Measurements from ENCODE around the gene SHLD3.
"Not testable (repeated sequence)": the region's sequence is repeated elsewhere in the genome, so short reads cannot be mapped to it uniquely, and the experiment has no call there.

The SHLD3 gene

DNA sequence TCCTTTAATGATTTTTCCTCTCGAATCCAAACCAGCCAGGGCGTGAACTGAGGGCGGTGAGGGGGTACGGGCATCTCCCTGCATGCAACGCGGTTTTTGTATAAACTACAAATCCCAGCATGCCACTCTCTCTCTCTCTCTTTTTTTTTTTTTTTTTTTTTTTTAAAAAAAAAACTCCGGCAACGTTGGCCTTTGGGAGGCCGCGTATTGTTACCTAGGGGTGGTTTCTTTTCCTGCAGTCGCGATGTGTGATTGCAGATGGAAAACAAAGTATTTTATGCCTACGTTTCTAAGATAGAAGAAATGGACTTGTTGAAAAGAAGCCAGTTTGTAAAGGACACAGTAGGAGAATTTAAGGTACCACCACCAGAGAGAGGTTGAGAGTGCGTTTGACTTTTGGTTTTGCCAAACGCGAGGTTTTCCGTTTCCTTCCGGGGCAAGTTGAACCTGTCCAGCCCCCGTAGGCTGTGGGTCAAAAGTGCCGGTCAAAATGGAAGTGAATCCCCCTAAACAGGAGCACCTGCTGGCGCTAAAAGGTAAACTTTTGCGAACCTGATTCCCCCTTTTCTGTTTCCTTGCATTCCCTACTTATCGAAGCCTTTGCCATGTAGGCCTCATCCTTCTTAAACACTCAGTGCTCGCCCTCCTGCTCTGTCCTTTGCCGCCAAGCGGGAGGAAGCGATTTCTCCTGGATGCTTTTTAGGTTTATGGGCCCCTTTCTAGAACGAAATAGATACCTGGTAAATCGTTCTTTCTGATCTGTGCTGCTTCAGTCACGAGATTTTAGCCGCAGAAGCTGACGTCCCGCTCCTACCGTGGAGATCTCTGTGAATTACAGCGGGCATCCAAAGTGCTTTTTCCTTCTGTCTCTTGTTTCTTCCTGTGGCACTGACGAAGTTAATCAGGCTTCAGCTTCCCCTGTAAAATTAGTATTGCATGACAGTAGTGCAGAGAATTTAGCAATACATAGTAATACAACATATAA, at the start of gene SHLD3, which contains the start of gene TRAPPC13:
Gene SHLD3, plus strand, starts transcription at position 457 of the 985 bp plus-strand sequence. CDS start 4,561 bp downstream, outside the sequence.
Gene TRAPPC13, plus strand, starts transcription at position 457 of the 985 bp plus-strand sequence. Its CDS starts 34 bp downstream, at position 491.
- Histone ChIP-seq H3K9me3 (ENCODE audit: insufficient read depth, low read length) (no peaks in the 10 kb centered on the region), H3K4me3 (ENCODE audit: insufficient read depth, low read length, poor library complexity, severe bottlenecking) (peak within 1 kb of the TSS; percentile 98), H3K4me2 (ENCODE audit: low read depth, low read length, poor library complexity, severe bottlenecking) (peak within 1 kb of the TSS; percentile 93), H3K9ac (ENCODE audit: low read length) (peak within 1 kb of the TSS; percentile 88), H2AFZ (ENCODE audit: low read depth, low read length, severe bottlenecking) (peak within 1 kb of the TSS; percentile 81), H3K36me3 (ENCODE audit: low read length) (peaks cover 4% of the 10 kb centered on the region; the same call in 1 of the 2 replicates), H3K27ac (ENCODE audit: low read depth, low read length) (peak within 1 kb of the TSS; percentile 80), H4K20me1 (ENCODE audit: low read depth, low read length) (no peaks in the 10 kb centered on the region; the same call in 1 of the 2 replicates), H3K79me2 (ENCODE audit: insufficient read depth, low read length) (peaks cover 75% of the 10 kb centered on the region), H3K9me2 (replicated peaks; ENCODE audit: insufficient read depth, low read length) (no peaks in the 10 kb centered on the region), H3F3A (ENCODE audit: insufficient read depth) (no peaks in the 10 kb centered on the region), H3K27me3 (ENCODE audit: low read length) (no peaks in the 10 kb centered on the region)
- TF ChIP-seq CTCF (IDR thresholded peaks at IDR 0.05; ENCODE audit: insufficient read depth, low read length, poor library complexity, severe bottlenecking) (no peak), EZH2phosphoT487 (conservative IDR thresholded peaks at IDR 0.05; ENCODE audit: low read length) (no peak)

DNA sequence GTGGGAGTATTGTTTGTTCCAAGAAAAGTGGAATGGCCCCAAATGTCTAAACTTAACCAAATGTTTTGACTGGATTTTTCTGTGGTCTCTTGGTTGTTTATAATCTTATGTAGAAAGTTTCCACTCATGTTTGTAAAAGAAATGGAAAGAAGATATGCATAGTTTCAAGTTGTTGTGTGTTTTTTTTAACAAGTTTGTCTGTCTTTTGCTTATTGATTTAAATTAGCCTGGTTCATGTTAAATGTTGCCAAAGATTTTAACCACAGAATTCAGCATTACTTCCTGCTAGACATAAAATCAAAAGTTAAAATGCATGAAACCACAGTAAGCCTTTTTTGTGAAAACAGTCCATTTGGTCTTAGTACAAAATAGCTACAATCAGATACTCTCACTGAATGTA, 47.7 kb upstream of the SHLD3 start:
- Histone ChIP-seq H3K36me3 (ENCODE audit: low read length) (peaks cover 14% of the 10 kb centered on the region; the same call in 1 of the 2 replicates), H3F3A (ENCODE audit: insufficient read depth) (no peaks in the 10 kb centered on the region), H3K4me2 (ENCODE audit: low read depth, low read length, poor library complexity, severe bottlenecking) (no peak overlapping the region), H2AFZ (ENCODE audit: low read depth, low read length, severe bottlenecking) (no peak overlapping the region), H3K9me3 (ENCODE audit: insufficient read depth, low read length) (no peaks in the 10 kb centered on the region), H3K9me2 (replicated peaks; ENCODE audit: insufficient read depth, low read length) (no peaks in the 10 kb centered on the region), H3K79me2 (ENCODE audit: insufficient read depth, low read length) (peaks cover 6% of the 10 kb centered on the region; the same call in 1 of the 2 replicates), H3K9ac (ENCODE audit: low read length) (no peak overlapping the region), H3K4me3 (ENCODE audit: insufficient read depth, low read length, poor library complexity, severe bottlenecking) (no peak overlapping the region), H4K20me1 (ENCODE audit: low read depth, low read length) (no peaks in the 10 kb centered on the region), H3K27ac (ENCODE audit: low read depth, low read length) (no peak overlapping the region), H3K27me3 (ENCODE audit: low read length) (no peaks in the 10 kb centered on the region)
- no peak for TF ChIP-seq EZH2phosphoT487 (conservative IDR thresholded peaks at IDR 0.05; ENCODE audit: low read length)
- TF ChIP-seq CTCF (IDR thresholded peaks at IDR 0.05; ENCODE audit: insufficient read depth, low read length, poor library complexity, severe bottlenecking), result no peak

DNA sequence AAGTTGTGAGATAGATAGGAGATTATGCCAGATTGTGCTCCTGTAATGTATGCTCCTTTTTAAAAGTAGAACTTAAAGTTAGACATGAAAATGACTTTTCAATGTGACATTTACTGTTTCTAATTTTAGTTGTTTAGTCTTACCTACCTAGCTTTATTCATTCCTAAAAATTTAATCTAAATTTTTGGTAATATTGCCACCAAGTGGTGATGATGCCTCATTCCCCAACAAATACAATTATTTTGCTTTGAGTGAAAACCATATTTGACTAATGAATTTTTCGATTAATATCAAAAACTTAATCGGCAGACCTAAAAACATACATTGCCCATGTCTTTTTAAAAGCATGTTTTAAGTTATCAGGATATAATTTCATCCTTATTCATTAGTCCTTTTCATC, 36.1 kb upstream of the SHLD3 start:
- H3F3A ChIP-seq (ENCODE audit: insufficient read depth), result peaks cover 4% of the 10 kb centered on the region; the same call in 1 of the 2 replicates
- no peaks in the 10 kb centered on the region for H3K9me2 ChIP-seq (replicated peaks; ENCODE audit: insufficient read depth, low read length)
- no peaks in the 10 kb centered on the region for H3K9me3 ChIP-seq (ENCODE audit: insufficient read depth, low read length)
- no peak overlapping the region for H3K27ac ChIP-seq (ENCODE audit: low read depth, low read length)
- peaks cover 66% of the 10 kb centered on the region for H3K36me3 ChIP-seq (ENCODE audit: low read length)
- TF ChIP-seq EZH2phosphoT487 (conservative IDR thresholded peaks at IDR 0.05; ENCODE audit: low read length) (no peak), CTCF (IDR thresholded peaks at IDR 0.05; ENCODE audit: insufficient read depth, low read length, poor library complexity, severe bottlenecking) (no peak)
- no peak overlapping the region for H3K9ac ChIP-seq (ENCODE audit: low read length)
- no peak overlapping the region for H3K4me3 ChIP-seq (ENCODE audit: insufficient read depth, low read length, poor library complexity, severe bottlenecking)
- no peaks in the 10 kb centered on the region; the same call in 1 of the 2 replicates for H4K20me1 ChIP-seq (ENCODE audit: low read depth, low read length)
- H3K27me3 ChIP-seq (ENCODE audit: low read length), result no peaks in the 10 kb centered on the region
- H3K79me2 ChIP-seq (ENCODE audit: insufficient read depth, low read length), result no peaks in the 10 kb centered on the region
- no peak overlapping the region for H3K4me2 ChIP-seq (ENCODE audit: low read depth, low read length, poor library complexity, severe bottlenecking)
- no peak overlapping the region for H2AFZ ChIP-seq (ENCODE audit: low read depth, low read length, severe bottlenecking)

- not testable (repeated sequence) for H3K27me3 ChIP-seq (ENCODE audit: low read length); H3K9ac ChIP-seq (ENCODE audit: low read length); H3K4me3 ChIP-seq (ENCODE audit: insufficient read depth, low read length, poor library complexity, severe bottlenecking); H3K27ac ChIP-seq (ENCODE audit: low read depth, low read length); H3K9me3 ChIP-seq (ENCODE audit: insufficient read depth, low read length); H3K9me2 ChIP-seq (replicated peaks; ENCODE audit: insufficient read depth, low read length); H3K79me2 ChIP-seq (ENCODE audit: insufficient read depth, low read length); H3F3A ChIP-seq (ENCODE audit: insufficient read depth); H4K20me1 ChIP-seq (ENCODE audit: low read depth, low read length); H3K4me2 ChIP-seq (ENCODE audit: low read depth, low read length, poor library complexity, severe bottlenecking); H2AFZ ChIP-seq (ENCODE audit: low read depth, low read length, severe bottlenecking)
- H3K36me3 ChIP-seq (ENCODE audit: low read length), result peaks cover 43% of the 10 kb centered on the region
Measured at GRCh38 chr5:65601761-65602160, 23.1 kb upstream of the SHLD3 start.

Data from SU-DHL-6 (cell line).